GM21515 (cell line): ENCODE results near the gene ETV6.
"Not testable (repeated sequence)": the region's sequence is repeated elsewhere in the genome, so short reads cannot be mapped to it uniquely, and the experiment has no call there.

ENCODE experiments used
- ATAC-seq: cut with Tn5 transposase; IDR thresholded peaks from one replicate; pipeline ENCODE4 v1.9.1; 2021; ENCODE audit not compliant: unreplicated experiment

The ETV6 gene

DNA sequence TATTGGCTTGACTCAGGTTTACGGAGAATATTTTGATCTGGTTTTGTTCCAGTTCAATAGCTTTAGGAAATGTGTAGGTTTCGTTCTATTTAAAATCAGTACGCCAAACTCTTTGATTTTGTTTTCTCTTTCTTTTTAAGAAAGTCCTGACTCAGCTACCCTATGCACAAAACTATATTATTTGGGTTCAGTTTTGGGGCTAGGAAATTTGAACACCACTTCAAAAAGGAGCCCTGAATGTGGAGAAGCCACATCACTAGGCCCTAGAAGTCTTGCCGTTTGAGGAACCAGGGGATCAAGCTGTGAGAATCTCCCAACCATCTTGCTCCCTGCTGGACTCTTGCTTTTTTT, 253.0 kb downstream of the ETV6 start:
- ATAC-seq: no peak

DNA sequence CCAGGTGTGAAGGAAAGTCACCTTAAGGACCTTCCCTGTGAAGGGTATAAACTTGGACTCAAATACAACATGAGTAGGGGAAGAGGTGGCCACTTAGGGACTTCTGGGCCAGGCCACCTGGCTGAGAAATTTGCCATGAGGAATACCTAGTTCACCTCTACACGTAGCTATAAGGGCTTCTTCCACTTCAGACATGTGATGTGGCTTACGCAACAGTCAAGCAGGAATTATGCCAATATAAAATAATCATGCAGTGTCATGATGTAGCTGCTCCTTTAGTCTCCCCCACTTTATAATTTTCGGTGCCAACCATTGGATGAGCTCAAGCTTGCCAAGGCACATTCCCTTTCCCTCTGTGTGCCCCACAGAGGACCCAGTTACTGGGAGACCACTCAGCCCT, 254.7 kb downstream of the ETV6 start:
- no peak for ATAC-seq

DNA sequence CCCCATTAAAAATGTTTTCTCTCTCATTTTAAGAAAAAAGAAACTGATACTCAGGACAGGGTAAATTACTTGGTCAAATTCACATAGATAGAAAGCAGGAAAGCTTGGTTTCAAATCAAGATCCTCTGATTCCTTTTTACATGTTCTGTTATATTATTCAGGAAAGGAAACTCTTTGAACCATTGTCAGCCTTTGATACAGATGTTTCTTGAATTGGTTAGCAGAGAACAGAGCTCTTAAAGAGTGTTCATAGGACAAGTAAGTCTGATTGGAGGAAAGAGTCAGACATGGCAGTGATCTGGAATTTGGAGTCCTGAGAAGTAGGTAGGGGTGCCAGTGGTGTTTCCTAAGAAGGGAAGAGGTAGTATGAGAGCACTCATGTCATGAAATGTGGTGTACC, 256.1 kb downstream of the ETV6 start:
- ATAC-seq: no peak

DNA sequence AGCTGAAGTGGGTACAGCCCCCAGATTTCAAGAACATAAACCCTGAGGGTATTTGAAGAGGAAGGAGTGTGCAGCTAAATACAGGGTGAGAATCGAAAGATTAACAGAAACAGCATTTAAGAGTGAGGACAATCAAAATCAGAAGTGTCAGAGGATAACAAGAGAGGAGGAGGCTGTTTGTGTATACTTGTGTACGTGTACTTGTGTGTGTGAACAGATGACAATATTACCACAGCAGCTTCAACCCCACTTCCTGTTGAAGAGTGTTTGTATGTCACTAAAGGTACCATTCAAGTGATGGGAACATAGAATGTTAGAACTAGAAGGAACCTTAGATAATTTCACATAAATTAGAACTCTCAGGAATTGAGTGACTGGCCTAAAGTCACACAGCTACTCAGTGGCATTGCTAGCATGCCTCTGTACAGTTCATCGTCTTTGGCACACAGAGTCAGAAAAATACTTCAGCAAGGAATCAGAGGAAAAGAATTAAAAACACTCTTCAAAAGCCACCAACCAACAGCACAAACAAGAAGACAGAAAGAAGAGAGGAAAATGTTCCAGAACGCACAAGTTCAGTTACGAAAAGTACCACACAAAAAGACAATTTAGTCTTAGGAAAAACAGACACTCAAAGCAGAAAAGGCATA, 256.9 kb downstream of the ETV6 start:
- ATAC-seq: no peak

DNA sequence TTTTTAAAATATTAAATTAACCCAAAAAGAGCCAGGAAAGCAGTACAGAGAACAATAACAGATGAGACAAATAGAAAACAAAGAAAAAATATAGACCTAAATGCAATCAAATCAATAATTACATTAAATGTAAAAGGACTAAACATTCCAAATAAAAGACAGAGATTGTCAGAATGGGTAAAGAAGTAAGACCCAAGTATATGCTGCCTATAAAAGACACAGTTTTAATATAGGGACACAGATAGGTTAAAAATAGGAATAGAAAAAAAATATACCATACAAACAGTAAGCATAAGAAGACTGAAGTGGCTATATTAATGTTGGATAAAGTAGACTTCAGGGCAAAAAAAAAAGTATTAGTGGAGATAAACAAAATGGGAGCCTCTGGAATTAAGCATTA, 258.2 kb downstream of the ETV6 start:
- no peak for ATAC-seq

DNA sequence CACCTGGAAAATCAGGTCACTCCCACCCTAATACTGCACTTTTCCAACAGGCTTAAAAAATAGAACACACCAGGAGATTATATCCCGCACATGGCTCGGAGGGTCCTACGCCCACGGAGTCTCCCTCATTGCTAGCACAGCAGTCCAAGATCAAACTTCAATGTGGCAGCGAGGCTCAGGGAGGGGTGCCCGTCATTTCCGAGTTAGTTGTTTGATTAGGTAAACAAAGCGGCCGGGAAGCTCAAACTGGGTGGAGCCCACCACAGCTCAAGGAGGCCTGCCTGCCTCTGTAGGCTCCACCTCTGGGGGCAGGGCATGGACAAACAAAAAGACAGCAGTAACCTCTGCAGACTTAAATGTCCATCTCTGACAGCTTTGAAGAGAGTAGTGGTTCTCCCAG, 259.9 kb downstream of the ETV6 start:
- ATAC-seq: not testable (repeated sequence)

DNA sequence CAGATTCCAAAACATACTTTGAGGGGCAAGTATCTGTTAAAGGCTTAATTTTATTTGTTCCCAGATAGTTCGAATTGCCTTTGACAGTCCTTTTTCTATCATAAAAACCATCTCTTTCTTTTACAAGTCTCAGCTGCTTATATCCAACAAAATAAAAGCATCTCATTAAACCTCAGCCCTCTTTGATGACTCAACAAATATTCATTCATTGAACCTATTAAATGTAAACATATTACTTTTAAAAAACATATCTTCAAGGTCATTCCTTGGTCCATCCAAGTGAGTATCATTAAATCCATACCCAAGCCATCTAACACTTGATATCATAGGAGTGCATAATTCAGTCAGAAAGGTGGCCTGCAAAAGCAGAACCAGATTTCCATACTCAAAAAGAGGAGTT, 266.6 kb downstream of the ETV6 start:
- no peak for ATAC-seq

DNA sequence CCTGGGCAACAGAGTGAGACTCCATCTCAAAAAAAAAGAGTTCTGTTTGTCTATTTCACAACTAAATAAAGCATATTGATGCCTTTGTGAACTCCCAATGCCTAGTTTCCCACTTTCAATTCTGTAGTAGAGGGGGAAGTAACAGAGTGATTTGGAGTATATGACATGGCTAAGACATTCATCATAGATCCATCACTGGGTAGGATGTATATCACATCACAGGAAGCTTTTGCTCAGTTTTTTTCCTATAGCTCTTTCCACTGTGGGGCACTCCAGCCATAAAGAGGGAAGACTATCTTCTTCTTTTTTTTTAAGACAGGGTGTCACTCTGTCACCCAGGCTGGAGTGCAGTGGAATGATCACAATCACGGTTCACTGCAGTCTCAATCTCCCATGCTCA, 267.3 kb downstream of the ETV6 start:
- no peak for ATAC-seq

DNA sequence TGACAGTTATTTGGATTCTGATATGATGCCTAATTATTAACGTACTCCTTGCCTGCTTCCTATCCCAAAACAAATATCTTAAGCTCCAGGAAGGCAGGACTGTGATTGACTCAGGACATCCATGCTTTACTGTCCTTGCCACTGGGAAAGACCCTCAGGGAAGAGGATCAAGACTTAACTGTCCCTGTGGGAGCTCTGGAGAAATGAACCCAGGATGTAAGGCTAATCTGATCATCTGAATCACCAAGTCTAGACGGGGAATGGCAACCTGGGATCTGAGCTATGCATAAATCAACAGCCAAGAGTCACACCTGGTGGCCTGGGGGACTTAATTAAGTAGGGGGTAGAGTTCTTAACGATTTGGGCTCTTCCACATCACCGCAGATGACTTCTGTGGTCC, 268.0 kb downstream of the ETV6 start:
- no peak for ATAC-seq

DNA sequence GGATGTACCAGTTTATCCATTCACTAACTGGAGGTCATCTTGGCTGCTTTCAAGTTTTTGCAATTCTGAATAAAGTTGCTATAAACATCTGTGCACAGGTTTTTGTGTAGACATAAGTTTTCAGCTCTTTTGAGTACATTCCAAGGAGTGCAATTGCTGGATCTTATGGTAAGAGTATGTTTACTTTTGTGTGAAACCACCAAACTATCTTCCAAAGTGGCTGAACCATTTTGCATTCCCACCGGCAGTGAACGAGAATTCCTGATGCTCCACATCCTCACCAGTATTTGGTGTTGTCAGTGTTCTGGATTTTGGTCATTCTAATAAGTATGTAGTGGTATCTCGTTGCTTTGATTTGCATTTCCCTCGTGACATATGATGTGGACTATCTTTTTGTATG, 270.8 kb downstream of the ETV6 start:
- no peak for ATAC-seq

DNA sequence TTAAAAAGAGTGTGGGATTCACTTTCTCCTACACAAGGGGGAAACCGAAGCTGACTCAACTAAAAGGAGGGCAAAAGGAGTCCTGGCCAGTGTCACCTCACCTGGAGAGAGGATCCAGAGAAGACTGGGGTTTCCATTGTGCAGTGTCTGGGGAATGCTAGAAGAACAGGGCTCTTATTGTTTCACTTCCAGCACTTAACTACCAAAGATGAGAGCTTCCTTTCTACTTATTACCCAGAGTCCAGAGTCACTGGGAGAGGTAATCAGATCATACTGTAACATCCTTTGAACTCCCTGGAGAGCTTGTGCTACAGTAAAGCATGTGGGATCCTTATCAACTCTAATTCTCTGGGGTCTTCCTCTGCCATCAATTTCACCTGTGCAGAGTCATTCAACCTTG, 272.9 kb downstream of the ETV6 start:
- ATAC-seq: no peak

DNA sequence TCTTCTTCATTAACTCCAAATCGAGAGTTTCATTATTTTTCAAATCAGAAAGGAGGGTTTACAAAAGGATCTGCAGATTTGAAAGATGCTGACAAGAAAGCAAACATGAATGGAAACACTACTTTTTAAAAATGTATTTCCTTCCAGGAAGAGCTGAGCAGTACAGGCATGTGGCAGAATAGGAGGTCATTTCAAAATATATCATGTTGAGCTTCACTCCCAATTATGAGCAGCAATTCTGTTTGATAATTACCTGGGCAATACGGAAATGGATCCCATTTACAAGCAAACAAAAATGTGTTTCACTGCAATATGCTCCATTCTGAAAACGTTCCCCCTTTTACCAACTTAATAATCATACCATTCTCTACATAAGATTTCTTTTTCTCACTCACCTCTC, 273.6 kb downstream of the ETV6 start:
- no peak for ATAC-seq

DNA sequence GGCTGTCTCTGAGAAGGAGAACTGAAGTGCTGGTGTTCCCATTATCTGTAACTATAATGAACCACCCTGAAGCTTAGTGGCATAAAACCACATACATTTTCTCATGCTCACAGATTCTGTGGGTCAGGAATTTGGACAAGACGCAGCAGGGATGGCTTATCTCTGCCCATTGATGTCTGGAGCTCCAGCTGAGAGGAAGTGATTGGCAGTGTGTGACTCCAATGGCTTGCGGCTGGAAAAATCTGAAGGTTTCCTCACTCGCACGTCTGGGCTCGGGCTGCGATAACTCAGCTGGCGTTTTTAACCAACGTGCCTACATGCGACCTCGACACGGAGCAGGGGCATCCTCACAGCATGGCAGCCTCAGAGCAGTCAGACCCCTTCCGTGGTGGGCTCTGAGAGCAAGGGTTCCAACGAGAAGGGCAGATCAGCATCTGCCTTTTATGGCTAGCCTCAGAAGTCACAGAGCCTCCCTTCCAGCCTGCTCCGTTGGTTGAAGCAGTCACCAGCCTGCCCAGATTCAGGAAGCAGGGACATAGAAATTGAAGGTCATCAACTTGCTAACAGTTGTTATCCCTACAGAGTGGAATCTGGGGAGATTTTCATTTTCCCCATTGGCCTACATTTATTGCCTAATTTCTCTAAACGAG, 277.9 kb downstream of the ETV6 start:
- ATAC-seq: no peak

DNA sequence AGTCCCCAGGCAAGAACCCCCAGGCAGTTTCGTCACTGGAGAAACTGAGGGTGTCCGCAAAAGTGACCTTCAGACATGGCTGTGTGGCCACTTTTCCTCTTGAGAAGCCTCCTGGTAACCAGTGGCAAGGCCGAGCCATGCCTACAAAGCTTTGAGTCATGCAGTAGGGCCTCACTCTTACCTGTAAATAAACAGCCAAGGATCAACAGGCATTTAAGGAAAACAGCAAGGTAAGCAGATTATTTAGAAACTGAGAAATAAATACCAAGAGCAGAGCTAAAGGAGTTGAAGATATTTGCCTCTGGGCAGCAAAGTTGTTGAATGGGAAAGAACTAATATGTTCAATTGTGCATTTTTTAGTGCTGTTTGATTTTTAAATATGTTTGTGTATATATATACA, 280.2 kb downstream of the ETV6 start:
- no peak for ATAC-seq

DNA sequence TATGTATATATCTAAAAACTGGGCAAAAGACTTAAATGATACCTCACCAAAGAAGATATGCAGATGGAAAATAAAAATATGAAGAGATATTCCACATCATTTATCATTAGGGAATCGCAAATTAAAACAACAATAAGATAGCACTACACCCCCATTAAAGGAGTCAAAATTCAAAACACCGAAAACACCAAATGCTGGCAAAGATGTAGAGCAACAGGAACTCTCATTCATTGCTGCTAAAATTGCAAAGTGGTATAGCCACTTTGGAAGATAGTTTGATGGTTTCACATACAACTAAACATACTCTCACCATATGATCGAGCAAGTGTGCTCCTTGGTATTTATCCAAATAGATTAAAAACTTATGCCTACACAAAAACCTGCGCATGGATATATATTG, 289.7 kb downstream of the ETV6 start:
- no peak for ATAC-seq

DNA sequence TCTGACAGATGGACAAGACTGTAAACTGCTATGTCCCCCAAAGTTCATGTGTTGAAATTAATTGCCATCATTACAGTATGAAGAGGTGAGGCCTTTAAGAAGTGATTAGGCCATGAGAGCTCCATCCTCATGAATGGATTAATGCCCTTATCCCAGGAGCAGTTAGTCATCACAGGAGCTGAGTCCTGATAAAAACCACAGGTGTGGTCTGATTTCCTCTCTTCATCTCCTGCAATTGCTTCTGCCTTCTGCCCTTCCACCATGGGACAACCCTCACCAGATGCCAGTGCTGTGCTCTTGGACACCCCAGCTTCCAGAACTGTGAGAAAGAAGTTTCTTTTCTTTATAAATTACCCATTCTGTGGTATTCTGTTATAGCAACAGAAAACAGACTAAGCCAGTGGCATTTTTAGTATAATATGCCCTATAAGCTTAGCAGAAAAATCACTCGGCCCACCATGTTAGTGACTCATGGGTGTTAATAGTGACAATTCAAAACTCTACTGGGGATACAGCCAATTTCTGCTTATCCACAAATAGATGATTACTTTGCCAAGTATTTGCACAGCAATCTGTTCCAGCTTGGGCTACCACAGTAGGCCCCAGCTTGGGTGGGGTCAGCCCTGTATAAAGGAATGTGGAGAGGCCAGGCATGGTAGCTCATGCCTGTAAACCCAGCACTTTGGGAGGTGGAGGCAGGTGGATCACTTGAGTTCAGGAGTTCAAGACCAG, 292.3 kb downstream of the ETV6 start:
- ATAC-seq: no peak

DNA sequence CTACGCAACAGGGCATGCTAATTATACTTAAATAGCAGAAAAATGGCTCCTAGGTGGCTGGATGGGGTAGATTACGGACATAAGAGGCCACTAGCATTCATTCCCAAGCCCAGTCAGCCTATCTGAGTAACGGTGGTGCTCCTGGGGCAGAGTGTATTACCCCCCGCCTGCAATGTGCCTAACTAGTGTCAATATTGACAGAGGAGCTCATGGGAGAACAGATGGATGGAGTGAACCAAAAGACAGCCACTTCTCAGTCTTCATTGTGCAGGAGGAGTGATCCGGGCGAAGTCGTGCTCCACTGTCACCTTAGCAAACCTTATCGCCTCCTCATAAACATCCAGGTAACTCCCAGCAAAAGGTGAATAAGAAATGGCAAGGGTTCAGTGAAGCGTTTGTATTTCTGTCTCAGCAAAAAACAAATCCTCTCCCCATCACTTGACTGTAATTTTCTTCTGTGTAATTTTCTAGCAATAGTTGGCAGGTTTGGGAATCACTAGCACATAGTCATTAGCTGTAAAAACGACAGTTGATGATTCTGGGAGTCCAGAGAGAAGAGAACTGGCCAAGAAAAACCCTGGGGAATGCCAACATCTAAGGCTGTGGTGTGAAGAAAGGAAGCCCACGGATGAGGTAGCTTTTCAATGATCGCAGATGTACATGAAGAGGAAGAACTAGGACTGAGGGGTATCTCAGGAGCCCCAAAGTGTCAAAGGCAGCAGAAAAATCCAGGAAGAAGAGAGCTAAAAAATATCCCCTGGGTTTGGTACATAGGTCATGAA, 294.6 kb downstream of the ETV6 start:
- ATAC-seq: no peak
